ENCODE measurements around the gene TLR2.

GRCh38 chr4:153647975-153648374 lies 36.1 kb upstream of the TLR2 start:
- TF ChIP-seq POLR2AphosphoS5 (IDR thresholded peaks at IDR 0.05) (no peak), POLR2A (IDR thresholded peaks at IDR 0.05) (no peak), CTCF (IDR thresholded peaks at IDR 0.05) (no peak)

Measured in gastroesophageal sphincter (tissue), 3 donors.